GM19395 (cell line): ENCODE data around the gene AGAP3.
"Not testable (repeated sequence)": the region's sequence is repeated elsewhere in the genome, so short reads cannot be mapped to it uniquely, and the experiment has no call there.

Source experiments
- ATAC-seq: cut with Tn5 transposase; IDR thresholded peaks from one replicate; pipeline ENCODE4 v1.9.1; 2021; ENCODE audit warnings: mild to moderate bottlenecking, moderate library complexity; ENCODE audit not compliant: unreplicated experiment

AGAP3 gene

GRCh38 chr7:151085691-151086620, at the start of gene AGAP3:
Gene AGAP3, plus strand, starts transcription at chr7:151086475. Its CDS starts 267 bp downstream, at chr7:151086742.
- ATAC-seq = peak; percentile 34

DNA sequence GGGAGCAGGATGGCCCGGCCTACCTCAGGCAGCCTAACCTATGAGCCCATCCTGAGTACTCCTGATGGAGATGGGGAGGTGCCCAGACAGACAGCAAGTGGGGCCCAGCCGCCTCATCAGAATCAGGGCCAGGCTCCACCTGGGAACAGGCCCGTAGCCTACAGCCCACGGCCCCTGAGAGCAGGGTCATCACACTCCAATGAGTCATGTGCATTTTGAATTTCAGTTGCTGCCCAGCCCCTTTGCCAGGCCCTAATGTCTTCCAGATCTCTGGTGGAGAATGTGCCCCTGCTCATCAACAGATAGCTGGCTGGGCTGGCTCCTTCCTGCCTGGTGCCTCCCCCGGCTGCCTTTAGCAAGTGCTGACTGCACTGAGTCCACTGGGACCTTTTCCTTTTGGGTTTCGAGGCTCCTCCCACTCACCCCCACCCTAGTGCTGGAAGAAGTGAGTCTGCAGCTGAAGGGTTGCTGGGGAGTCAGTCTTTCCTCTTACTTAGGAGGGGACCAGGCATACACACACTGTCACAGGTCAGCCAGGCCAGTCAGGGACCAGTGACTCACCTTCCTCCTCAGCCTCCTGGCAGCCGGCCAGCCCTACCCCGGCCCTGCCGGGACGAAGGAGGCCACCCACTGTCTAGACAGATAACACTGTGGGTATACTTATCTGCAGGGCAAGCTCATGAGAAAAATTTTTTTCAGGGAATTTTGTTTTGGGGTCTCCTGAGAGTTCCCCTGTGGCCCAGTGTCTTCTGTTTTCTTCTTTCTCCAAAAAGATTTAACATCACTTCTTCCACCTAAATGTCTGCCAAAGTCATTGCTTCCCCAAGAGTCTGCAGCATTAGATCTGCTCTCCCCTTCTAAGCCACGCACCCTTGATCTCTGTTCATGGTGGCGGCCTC, 47.1 kb upstream of the AGAP3 start:
- ATAC-seq = no peak

DNA sequence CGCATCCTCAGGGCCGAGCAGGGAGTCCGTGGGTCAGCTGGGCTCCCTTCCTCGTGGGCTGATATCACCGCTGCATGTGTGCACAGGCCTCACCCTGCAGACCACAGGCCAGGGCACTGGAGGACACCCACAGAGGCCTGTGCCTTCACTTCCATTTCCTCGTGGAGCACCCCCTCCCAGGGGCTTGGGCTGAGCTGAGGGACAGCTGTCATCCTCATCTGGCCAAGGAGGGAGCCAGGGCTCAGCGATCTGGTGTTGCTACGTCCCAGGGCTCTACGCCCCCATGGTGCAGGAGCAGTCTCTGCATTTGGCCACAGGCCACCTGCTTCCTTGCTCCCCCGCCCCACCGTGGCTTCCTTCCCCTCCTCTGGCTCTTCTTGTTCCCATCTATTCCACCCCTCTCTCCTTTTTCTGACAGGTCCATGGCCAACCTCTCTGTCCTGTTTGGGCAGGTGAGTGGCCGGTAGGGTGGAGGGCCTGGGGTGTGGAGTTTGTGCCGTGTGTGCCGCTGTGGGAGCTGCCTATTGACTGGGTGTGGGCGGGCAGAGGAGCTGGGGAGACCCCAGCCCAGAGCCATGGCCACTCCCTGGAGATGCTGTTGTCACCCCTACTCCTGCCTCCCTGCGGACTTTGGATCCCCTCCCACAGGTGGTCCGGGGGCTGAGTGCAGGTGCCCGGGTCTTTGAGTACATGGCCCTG, 46.3 kb upstream of the AGAP3 start:
- no peak for ATAC-seq

GRCh38 chr7:151040616-151041375, 45.5 kb upstream of the AGAP3 start:
- ATAC-seq = no peak

GRCh38 chr7:151043449-151043848, 42.8 kb upstream of the AGAP3 start:
- not testable (repeated sequence) for ATAC-seq

DNA sequence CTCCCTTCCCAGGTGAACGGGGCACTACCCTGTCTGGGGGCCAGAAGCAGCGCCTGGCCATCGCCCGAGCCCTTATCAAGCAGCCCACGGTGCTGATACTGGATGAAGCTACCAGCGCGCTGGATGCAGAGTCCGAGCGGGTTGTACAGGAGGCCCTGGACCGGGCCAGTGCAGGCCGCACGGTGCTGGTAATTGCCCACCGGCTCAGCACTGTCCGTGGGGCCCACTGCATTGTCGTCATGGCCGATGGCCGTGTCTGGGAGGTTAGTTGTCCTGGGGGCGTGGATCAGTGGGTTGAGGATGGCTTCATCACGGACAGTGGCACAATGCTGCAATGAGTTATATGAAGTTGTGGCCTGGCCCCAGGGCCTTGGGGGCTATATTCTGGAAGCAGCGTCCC, 42.3 kb upstream of the AGAP3 start:
- ATAC-seq = no peak

DNA sequence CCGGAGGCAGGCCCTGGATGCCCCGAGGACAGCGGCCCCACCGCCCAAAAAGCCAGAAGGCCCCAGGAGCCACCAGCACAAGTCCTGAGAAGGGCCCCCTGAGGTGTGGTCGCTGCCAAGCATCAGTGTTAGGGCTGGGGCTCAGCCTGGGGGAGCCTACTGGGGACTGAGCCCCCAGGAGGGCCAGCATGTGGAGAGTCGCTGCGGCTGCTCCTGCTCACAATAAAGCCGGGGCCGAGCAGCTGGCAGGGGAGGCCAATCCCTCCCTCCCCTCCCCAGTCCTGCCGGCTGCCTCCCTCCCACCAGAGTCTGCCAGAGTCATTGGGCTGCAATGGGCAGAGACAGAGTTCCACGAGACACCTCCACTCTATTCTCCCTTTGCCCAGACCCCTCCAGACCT, 41.0 kb upstream of the AGAP3 start:
- ATAC-seq = no peak

DNA sequence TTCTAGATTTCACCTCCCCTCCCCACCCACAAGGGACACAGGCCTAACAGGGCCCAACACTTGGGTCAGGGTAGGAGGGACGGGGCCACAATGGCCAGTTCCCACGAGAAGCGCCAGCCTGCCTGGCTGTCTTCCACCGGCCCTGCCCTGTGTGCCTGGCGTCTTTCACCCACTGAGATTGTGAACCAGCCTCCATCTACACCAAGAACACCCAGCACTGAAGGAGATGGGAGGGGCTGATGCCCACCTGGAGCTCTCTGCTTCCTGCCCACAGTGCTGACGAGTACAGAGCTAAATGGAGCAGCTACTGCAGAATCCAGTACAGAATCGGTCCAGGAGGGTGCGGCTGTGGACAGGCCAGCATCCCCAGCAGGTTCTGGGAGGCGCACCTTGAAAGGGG, 40.3 kb upstream of the AGAP3 start:
- no peak for ATAC-seq

GRCh38 chr7:151046603-151047573, 39.4 kb upstream of the AGAP3 start:
- ATAC-seq = no peak

- no peak for ATAC-seq
Observed at GRCh38 chr7:151047976-151048815, 38.1 kb upstream of the AGAP3 start, which contains the start of gene ASIC3. Gene ASIC3, plus strand, starts transcription at chr7:151048531. Its CDS starts 355 bp downstream, at chr7:151048886.

GRCh38 chr7:151048911-151049463, 37.3 kb upstream of the AGAP3 start:
- no peak for ATAC-seq

GRCh38 chr7:151051108-151051507, 35.2 kb upstream of the AGAP3 start:
- no peak for ATAC-seq

DNA sequence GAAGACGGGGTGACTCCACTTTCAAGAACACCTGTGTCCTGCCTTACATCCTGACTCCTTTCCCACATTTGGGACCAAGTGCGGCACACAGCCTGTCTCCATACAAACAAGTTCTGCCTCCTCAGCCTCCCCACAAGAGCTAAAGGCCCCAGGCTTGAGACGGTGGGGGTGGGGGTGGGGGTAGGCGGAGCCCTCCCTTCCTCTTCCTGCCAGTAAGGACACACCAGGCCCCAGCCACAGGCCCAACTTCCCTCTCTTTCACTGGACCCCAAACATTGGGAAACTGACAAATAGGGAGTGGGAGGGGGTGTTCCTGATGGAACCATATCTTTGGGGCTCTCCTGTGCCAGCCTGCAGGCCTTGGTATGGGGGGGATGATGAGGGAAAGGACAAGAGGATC, 33.2 kb upstream of the AGAP3 start:
- no peak for ATAC-seq

DNA sequence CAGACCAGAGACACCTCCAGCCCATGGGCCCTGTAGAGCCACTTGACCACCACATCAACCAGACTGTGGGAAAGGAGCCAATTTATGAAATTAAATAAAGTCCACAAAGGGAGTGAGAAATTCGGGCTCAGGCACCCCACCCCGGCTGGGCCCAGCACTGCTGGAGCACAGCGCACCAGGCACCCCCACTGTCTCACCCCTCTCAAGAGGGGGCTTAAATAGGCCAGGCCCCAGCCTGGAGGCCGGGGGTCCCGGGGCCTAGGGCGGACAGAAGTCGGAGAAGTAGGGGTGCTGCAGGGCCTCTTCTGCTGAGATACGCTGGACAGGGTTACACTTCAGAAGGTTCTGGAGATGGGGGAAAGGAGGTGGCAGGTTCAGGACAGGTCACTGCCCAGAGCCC, 32.5 kb upstream of the AGAP3 start:
- no peak for ATAC-seq

- ATAC-seq = no peak
Observed at GRCh38 chr7:151056283-151056665, 30.0 kb upstream of the AGAP3 start.

DNA sequence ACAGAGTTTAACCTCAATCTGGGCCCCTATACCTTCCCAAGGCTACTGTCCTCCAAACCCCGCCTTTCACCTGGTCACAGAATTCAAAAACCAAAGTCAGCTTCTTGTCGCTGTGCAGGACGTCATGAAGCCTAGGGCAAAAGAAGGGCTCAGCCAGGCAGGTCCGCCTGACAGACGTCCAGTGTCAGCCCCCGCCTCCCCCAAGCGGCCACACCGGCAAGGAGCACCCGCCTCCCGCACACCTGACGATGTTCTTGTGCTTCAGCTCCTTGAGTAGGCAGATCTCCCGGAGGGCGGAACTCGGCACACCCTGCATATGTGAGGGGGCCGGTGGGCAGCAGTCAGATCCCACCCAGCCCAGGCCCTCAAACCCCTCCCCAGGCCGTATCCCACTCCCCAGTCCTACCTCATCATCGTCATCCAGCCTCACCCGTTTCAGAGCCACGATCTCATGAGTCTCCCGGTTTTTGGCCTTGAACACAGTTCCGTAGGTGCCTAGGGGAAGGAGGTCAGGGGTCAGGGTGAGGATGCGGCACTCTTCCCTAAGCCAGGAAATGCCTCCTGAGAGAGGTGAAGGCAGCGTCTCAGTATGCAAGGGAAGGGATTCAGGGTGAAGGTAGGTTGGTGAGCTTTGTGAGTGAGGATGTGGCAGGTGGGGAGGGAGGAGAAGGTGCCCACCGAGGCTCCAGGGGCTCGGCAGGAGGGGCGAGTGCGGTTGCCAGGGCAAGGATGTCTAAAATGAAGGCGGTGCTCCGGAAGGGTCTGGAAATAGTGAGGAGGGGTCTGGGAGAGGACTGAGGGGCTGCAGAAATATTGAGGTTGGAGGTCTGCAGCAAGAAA, 29.4 kb upstream of the AGAP3 start:
- ATAC-seq = no peak

- peak; percentile 28 for ATAC-seq
Observed at GRCh38 chr7:151057506-151057988, 28.7 kb upstream of the AGAP3 start, which contains the start of gene CDK5. Gene CDK5, minus strand, starts transcription at chr7:151057897. Its CDS starts 49 bp downstream, at chr7:151057848.
